PC-9 (cell line): ENCODE data around the gene SLC5A7. TPM values are rescaled to one million over a fixed set of nuclear protein-coding genes. Genes with fewer than 3 reads are reported as not detected.

Source experiments
- BruUV-seq: library from RNA; stranded (reverse); fragments of 400-500 nt; replicated peaks from 2 replicates; lab custom pipeline; 2021; lab: Mats Ljungman, UMichigan
- CTCF ChIA-PET: fragments of 300-600 bp; sonication (Branson Sonifier 250); formaldehyde crosslinking; loops from one replicate; lab custom pipeline; 2022; ENCODE audit warnings: antibody characterized with exemption; lab: Charles Lee
- POLR2A ChIA-PET: fragments of 300-600 bp; sonication (Branson Sonifier 250); formaldehyde crosslinking; loops from one replicate; lab custom pipeline; 2022; ENCODE audit warnings: antibody characterized with exemption; ENCODE audit not compliant: unreplicated experiment; lab: Charles Lee
- DNase-seq, 2 experiments: peaks; one replicate each; pipeline versions ENCODE4 v3.0.0 to v3.0.0-alpha.2; 2015 to 2022; ENCODE audit warnings: mixed read lengths in 1 of 2
- H2AFZ ChIP-seq: fragments of 200-600 bp; sonication (generic); 2 replicates; pipeline ENCODE4 v1.8.1; 2017; ENCODE audit warnings: antibody characterized with exemption
- H3F3A ChIP-seq: fragments of 200-600 bp; sonication (generic); 2 replicates; pipeline ENCODE4 v1.8.1; 2017; ENCODE audit warnings: antibody characterized with exemption, mild to moderate bottlenecking, low read depth; ENCODE audit not compliant: insufficient read depth
- H3K27ac ChIP-seq: fragments of 200-600 bp; sonication (generic); 2 replicates; pipeline ENCODE4 v1.6.1; 2016; ENCODE audit warnings: mixed run types
- H3K27me3 ChIP-seq: fragments of 200-600 bp; sonication (generic); 2 replicates; pipeline ENCODE4 v1.6.1; 2016; ENCODE audit warnings: low read depth, mixed run types; ENCODE audit not compliant: insufficient read depth
- H3K36me3 ChIP-seq: fragments of 200-600 bp; sonication (generic); 2 replicates; pipeline ENCODE4 v1.6.1; 2016; ENCODE audit warnings: low read depth, mixed run types
- H3K4me1 ChIP-seq: fragments of 200-600 bp; sonication (generic); replicated peaks from 2 replicates; pipeline ENCODE4 v1.6.1; 2016; ENCODE audit warnings: mixed run types; ENCODE audit not compliant: insufficient read depth
- H3K4me2 ChIP-seq: fragments of 200-600 bp; sonication (generic); 2 replicates; pipeline ENCODE4 v1.6.1; 2017; ENCODE audit warnings: mixed run types
- H3K4me3 ChIP-seq: fragments of 200-600 bp; sonication (generic); 2 replicates; pipeline ENCODE4 v1.6.1; 2016; ENCODE audit warnings: mixed run types
- H3K79me2 ChIP-seq: fragments of 200-600 bp; sonication (generic); 2 replicates; pipeline ENCODE4 v1.6.1; 2017; ENCODE audit warnings: low read depth, mixed run types
- H3K9me2 ChIP-seq: fragments of 200-600 bp; sonication (generic); 2 replicates; pipeline ENCODE4 v1.8.1; 2017; ENCODE audit warnings: mild to moderate bottlenecking; ENCODE audit not compliant: insufficient read depth
- H3K9me3 ChIP-seq: fragments of 200-600 bp; sonication (generic); 2 replicates; pipeline ENCODE4 v1.8.1; 2016; ENCODE audit warnings: low read depth; ENCODE audit not compliant: insufficient read depth
- H4K20me1 ChIP-seq: fragments of 200-600 bp; sonication (generic); 2 replicates; pipeline ENCODE4 v1.8.1; 2017; ENCODE audit not compliant: insufficient read depth
- CTCF ChIP-seq: fragments of 200-600 bp; sonication (generic); conservative IDR thresholded peaks from 2 replicates; pipeline ENCODE4 v1.6.1; 2017; ENCODE audit warnings: mixed run types, antibody characterized with exemption, mild to moderate bottlenecking, moderate library complexity
- EZH2 ChIP-seq: fragments of 200-600 bp; sonication (generic); IDR thresholded peaks from 2 replicates; pipeline ENCODE4 v1.8.0; 2017; ENCODE audit warnings: antibody characterized with exemption, low read depth
- intact Hi-C: fragments of 100-400 bp; cut with micrococcal nuclease; formaldehyde crosslinking; loops from one replicate; pipeline ENCODE4 v1.10.0; 2022; ENCODE audit not compliant: unreplicated experiment
- total RNA-seq: library from RNA; stranded (reverse); gene quantifications from 2 replicates; pipeline ENCODE4 v1.2.3, GENCODE V29; 2021

The SLC5A7 gene
- total RNA-seq, 1 experiment from 2014 or later: not detected

GRCh38 chr2:108048752-108049151 lies 62.4 kb downstream of the SLC5A7 start:
- no peaks in the 10 kb centered on the region for H3K9me2 ChIP-seq
- no peaks in the 10 kb centered on the region for H3K79me2 ChIP-seq
- no peaks in the 10 kb centered on the region for H4K20me1 ChIP-seq
- no peak for TF ChIP-seq EZH2
- no peak overlapping the region for H3K4me2 ChIP-seq
- peaks cover 8% of the 10 kb centered on the region for H3K27me3 ChIP-seq
- no peaks in the 10 kb centered on the region for H3K36me3 ChIP-seq
- H3F3A ChIP-seq: no peaks in the 10 kb centered on the region
- H3K4me3 ChIP-seq: no peak overlapping the region
- no peaks in the 10 kb centered on the region for H3K9me3 ChIP-seq
- no peaks in the 10 kb centered on the region for H3K4me1 ChIP-seq
- CTCF ChIA-PET: no interaction called here
- H3K27ac ChIP-seq: no peak overlapping the region
- H2AFZ ChIP-seq: no peak overlapping the region
- no peak for DNase-seq
- intact Hi-C loops: loop anchor here (10.0 kb wide), 1 partner anchor 1084 kb away; no protein-coding TSS in a partner anchor
- POLR2A ChIA-PET: no interaction called here
- no TSS peak for BruUV-seq

GRCh38 chr2:108058576-108059137 lies 72.3 kb downstream of the SLC5A7 start:
- ChIA-PET POLR2A (no interaction called here), CTCF (no interaction called here)
- Histone ChIP-seq H3K4me1 (no peaks in the 10 kb centered on the region), H2AFZ (no peak overlapping the region), H3K27ac (no peak overlapping the region), H3K4me2 (no peak overlapping the region), H3K27me3 (peaks cover 15% of the 10 kb centered on the region; the same call in 1 of the 2 replicates), H3K9me2 (no peaks in the 10 kb centered on the region), H3K36me3 (no peaks in the 10 kb centered on the region), H3K79me2 (no peaks in the 10 kb centered on the region), H4K20me1 (no peaks in the 10 kb centered on the region), H3F3A (no peaks in the 10 kb centered on the region), H3K9me3 (no peaks in the 10 kb centered on the region), H3K4me3 (no peak overlapping the region)
- BruUV-seq: no TSS peak
- TF ChIP-seq CTCF: no peak
- TF ChIP-seq EZH2: no peak
- intact Hi-C loops: no loop called here
- no peak for DNase-seq

- no peak for DNase-seq
- ChIA-PET CTCF (no interaction called here), POLR2A (no interaction called here)
- Histone ChIP-seq H3F3A (no peaks in the 10 kb centered on the region), H3K4me1 (no peaks in the 10 kb centered on the region), H4K20me1 (no peaks in the 10 kb centered on the region), H3K27me3 (peaks cover 15% of the 10 kb centered on the region; the same call in 1 of the 2 replicates), H2AFZ (no peak overlapping the region), H3K9me2 (no peaks in the 10 kb centered on the region), H3K4me3 (no peak overlapping the region), H3K79me2 (no peaks in the 10 kb centered on the region), H3K4me2 (no peak overlapping the region), H3K36me3 (no peaks in the 10 kb centered on the region), H3K9me3 (no peaks in the 10 kb centered on the region), H3K27ac (no peak overlapping the region)
- TF ChIP-seq CTCF (no peak), EZH2 (no peak)
- intact Hi-C loops: no loop called here
- BruUV-seq: no TSS peak
These were observed 75.2 kb downstream of the SLC5A7 start for GRCh38 chr2:108061439-108062042.

Other genes starting within 250 kb of the SLC5A7 start
- not detected in 2 replicates for gene RGPD4, start 159.6 kb upstream of the SLC5A7 start, total RNA-seq